Stimulated activated CD8-positive, alpha-beta memory T cell treated with anti-CD3 and anti-CD28 coated beads, Interleukin-4, amount 100 ng/mL, for 48 hours (primary cell): ENCODE data around the gene HOXC10.

ENCODE experiments used
- DNase-seq: peaks from one replicate; pipeline ENCODE4 v3.0.0-alpha.2; 2020

HOXC10 gene

GRCh38 chr12:53965281-53966084 is 19.5 kb upstream of the HOXC10 start:
- no peak for DNase-seq

DNA sequence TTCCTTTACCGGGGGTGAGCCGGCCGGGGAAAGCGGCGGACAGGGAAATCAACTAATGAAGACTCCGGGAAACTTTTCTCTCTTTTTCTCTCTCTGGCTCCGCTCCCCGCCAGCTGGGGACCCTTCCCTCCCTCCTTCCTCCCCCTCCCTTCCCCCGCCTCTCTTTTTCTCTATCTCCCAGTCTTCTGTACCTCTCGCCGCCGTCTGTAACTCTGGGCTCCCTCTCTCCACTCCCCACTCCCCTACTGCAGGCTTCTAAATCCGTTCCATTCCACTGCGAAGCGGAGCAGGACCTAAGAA is 18.9 kb upstream of the HOXC10 start:
- DNase-seq: no peak

- no peak for DNase-seq
Measured at GRCh38 chr12:53966385-53967133, 18.4 kb upstream of the HOXC10 start.

DNA sequence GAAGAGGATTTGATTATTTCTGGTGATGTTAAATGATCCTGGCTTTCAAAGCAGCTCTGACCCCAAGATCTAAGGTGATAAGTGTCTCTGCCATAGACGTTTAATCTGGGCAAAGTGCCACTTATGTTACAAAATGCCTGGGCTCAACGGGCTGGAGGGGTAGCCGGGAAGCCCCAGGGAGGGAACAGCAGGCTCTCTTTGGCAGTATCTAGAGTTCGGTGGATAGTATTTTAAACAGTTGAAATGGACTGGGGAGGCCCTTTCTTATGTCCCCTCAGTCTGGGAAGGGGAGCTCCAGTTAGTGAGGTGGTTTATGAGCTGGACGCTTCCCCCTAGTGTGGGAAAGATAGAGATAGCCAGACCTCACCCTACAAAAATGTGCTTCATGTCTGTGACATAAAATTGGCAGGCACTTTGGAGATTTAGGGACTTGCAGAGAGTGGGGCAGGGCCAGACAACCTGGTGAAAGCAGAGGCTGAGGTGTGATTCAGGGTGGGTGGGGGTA is 17.5 kb upstream of the HOXC10 start:
- no peak for DNase-seq

DNA sequence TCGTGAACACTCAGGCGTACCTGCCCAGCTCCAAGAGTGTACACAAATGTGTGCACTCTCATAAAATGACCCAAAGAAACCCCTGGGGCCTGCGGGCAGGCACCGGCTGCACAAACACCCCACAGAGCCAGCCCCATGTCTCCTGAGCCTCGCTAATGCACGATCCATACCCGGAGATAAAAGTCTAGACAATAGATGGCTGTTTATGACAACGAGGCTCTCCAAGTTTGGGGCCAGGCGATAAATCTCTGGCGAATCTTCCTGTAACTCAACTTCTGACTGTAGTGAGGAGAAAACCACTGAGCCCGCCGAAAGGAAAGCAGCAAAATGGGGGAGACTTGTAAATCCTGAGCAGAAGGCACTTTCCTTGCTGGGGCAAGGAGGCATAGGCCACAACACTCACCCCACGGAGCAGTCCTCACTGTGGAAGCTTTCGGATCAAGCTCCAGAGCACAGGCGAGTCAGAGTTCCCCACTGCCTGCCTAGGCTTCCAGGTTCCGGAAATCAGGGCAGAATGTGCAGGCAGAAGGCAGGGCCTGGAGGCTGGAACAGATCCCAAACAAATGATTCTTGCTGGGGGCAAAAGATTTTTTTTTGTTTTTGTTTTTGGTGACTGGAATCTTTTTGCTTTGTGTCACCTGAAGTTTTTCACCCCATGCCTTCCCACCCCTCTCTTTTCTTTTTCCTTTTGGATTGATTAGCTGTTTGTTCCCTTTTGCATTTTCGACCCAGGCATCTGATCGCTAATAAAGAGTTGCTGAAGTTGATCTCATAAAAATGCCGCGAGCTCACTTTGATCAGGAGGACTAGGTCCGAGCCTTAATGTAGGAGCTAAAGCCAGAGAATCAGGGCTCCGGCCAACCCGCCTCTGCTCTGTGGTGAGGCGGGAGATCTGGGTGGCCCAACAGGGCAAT is 16.5 kb upstream of the HOXC10 start:
- no peak for DNase-seq

DNA sequence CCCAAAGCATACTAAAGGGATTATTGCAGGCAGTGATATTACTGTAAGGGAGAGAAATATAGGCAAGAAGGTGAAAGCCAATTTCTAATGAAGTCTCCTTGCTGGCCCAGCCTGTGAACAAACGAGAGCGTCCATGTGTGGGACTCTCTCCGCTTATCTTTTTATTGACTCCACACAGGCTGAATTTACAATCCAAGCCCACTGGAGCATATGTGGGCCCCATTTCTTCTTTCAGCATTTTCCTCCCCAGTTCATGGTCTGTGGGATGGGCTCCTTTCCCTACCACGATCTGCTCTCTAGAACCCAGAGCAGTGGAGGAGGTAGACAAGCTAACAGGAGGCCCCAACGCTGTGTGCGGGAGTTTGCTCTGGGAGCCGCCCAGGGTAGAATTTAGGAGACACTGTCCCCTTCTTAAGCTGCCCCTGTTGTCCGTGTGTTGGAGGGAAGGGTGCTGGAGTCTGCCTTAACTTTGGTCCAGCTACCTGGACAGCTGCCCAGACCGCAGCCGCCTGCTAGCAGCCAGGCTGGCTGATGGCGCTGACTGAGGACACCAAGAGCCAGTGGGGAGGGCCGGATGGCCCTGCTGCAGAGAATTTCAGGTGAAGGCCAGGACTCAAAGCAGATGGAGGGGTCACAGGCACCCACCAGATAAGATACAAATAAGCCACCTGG is 15.2 kb upstream of the HOXC10 start:
- DNase-seq: no peak

- DNase-seq: no peak
Measured at GRCh38 chr12:53970451-53970850, 14.5 kb upstream of the HOXC10 start.

- no peak for DNase-seq
Measured at GRCh38 chr12:53971129-53971528, 13.8 kb upstream of the HOXC10 start.

DNA sequence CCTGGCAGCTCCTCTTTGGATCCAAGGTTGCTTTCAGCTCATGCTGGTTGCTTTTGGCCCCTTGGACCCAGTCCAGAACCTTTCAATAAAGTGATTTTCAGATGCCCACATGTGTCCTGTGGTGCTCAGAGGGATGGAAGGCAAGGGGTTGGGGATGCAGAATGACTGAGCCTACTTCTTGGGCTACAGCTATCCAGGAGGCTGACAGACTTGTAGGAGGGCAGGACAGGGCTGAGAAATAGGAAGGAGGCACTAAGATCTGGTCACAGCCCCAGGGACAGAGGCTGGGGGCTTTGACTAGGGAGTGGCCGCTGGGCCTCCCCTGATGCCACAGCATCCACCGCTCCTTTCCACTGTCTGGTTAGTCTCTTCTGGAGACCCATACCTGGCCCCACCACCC is 13.3 kb upstream of the HOXC10 start:
- no peak for DNase-seq

DNA sequence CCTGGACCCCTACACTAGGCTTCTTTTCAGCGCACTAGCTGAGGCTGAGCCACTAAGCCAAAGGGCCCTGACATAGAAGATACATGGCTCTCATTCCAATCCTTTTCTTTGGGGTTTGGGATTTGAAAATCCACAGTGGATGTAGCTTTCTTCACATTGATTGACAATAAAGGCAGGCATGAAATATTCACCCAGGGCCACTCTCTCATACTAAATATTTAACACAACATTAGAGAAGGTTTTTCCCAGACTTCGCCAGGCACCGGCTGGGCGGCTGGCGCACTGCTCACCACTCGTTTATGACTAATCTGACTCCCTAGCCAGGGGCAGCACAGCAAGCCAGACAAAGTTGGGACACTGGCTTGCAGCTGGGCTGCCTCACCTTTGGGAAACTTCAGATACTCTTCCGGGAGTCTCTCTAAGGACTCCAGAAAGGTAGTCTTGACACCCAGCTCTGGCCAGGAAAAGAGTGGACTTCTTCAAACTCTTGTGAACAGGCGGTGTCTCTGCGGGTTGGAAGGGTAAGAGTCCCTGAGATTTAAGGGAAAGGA is 12.7 kb upstream of the HOXC10 start:
- DNase-seq: no peak

DNA sequence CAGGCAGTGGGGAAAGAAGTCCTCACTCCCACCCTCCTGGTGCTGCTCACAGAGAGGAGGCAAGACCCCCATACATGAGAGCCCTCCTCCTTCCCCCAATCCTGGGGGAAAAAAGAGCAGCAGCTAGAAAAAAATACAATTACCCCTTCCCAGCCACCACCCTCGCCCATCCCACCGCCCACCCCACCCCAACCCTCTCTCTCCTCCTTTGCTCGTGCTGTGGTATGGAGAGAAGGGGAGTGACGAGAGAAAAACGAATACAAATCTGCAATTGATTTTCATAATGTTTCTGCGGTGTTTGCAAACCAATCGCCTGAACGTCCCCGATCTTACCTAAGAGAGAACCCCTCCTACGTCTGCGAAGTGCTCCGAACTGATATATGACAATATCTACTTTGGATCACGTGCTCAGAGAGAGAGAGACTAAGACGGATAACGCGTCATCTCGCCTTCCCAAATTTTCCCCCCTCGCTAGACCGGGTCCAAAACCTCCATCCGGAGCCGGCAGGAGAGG is 12.2 kb upstream of the HOXC10 start, which contains the start of gene HOXC11:
Gene HOXC11 (plus strand): TSS at position 405 of the 514 bp plus-strand sequence. CDS start 116 bp downstream, outside the sequence.
- DNase-seq: no peak

GRCh38 chr12:53973236-53974042 is 11.5 kb upstream of the HOXC10 start:
- no peak for DNase-seq

GRCh38 chr12:53974084-53975063 is 10.6 kb upstream of the HOXC10 start, which contains the start of gene HOTAIR:
Gene HOTAIR (minus strand): TSS chr12:53974954.
- no peak for DNase-seq

- no peak for DNase-seq
Measured at GRCh38 chr12:53975064-53975471, 9.9 kb upstream of the HOXC10 start.

- DNase-seq: no peak
Measured at GRCh38 chr12:53975479-53976152, 9.3 kb upstream of the HOXC10 start.

- DNase-seq: no peak
Measured at GRCh38 chr12:53976172-53976822, 8.6 kb upstream of the HOXC10 start.

DNA sequence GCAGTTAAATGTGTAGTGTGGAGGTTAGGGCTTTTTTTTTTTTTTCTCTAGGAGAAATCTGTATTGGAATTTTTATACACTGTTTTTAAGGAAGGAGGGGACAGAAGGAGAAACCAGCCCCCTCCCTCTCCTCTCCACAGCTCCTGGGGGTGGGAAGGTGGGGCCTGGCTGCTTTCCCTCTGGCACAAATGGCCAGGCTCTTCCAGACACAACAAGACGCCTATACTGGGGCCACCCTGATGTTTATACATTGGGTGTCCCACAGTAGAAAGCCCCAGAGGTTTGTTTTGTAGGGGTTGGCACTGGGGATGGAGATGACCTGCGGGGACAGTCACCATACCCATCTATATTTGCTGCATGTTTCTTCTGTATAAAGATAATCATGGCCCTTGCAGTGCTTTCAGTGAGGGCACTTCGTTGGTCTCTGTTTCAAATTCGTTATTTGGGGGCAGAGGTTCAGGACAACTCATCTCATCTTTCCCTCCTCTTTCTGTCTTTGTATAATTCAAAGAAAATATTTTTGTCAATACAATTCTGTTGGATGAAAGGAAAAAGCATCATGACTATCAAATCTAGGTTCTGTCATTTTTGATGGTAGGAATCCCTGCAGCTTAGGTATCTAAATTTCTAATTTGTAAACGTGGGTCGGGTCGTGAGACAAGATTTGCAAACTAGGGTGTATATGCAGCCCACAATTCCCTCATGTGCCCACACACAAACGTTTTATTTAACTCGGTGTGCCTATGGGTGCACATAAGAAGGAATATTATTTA is 7.9 kb upstream of the HOXC10 start:
- no peak for DNase-seq
